Astrocyte of the cerebellum (primary cell): ENCODE measurements around the gene ACLY.
"Not testable (repeated sequence)": the region's sequence is repeated elsewhere in the genome, so short reads cannot be mapped to it uniquely, and the experiment has no call there.

ENCODE experiments used
- DNase-seq: peaks from one replicate; pipeline ENCODE4 v3.0.0-alpha.2; 2011; ENCODE audit warnings: low read depth
- H3K4me3 ChIP-seq: 2 replicates; pipeline ENCODE4 v1.5.1; 2011; ENCODE audit warnings: mild to moderate bottlenecking, low read depth, low read length, moderate library complexity
- in situ Hi-C: cut with HindIII; loops from 2 replicates; pipeline ENCODE4 v1.10.0; 2017; ENCODE audit warnings: low sequenced_read_pairs
- TF ChIP-seq, protein P1 (sequence below): IDR thresholded peaks from 2 replicates; pipeline ENCODE4 v1.5.1; 2012; ENCODE audit warnings: low read length, low read depth, moderate library complexity, mild to moderate bottlenecking; ENCODE audit errors: missing control alignments

The ACLY gene

DNA sequence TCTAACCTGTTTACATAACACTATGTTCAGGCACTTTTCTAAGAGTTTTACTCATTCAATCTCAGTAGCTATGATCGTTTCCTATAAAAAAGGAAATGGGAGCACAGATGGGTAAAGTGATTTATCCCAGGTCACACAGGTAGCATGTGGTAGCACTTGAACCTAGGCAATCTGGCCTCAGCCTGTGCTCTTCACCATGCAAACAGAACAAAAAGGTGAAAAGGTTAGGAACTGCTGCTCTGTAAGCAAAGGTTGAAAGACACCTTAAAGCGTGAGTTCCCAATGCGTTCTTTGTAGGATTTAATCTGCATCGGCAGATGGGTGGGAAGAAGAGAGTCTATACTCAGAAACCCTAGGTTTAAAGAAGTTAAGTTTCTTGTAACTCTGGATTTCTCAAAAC is 38.6 kb downstream of the ACLY start:
- in situ Hi-C loops = no loop called here
- TF ChIP-seq, protein P1, sequence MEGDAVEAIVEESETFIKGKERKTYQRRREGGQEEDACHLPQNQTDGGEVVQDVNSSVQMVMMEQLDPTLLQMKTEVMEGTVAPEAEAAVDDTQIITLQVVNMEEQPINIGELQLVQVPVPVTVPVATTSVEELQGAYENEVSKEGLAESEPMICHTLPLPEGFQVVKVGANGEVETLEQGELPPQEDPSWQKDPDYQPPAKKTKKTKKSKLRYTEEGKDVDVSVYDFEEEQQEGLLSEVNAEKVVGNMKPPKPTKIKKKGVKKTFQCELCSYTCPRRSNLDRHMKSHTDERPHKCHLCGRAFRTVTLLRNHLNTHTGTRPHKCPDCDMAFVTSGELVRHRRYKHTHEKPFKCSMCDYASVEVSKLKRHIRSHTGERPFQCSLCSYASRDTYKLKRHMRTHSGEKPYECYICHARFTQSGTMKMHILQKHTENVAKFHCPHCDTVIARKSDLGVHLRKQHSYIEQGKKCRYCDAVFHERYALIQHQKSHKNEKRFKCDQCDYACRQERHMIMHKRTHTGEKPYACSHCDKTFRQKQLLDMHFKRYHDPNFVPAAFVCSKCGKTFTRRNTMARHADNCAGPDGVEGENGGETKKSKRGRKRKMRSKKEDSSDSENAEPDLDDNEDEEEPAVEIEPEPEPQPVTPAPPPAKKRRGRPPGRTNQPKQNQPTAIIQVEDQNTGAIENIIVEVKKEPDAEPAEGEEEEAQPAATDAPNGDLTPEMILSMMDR = no peak
- no peak for DNase-seq
- H3K4me3 ChIP-seq = no peak overlapping the region

DNA sequence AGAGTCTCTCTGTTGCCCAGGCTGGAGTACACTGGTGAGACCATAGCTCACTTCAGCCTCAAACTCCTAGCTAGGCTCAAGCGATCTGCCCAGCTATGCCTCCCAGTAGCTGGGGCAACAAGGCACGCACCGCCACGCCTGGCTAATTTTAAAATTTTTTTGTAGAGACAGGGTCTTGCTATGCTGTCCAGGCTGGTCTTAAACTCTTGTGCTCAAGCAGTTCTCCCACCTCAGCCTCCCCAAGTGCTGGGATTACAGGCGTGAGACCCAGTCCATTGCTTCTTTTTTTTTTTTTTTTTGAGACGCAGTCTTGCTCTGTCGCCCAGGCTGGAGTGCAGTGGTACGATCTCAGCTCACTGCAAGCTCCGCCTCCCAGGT is 44.5 kb downstream of the ACLY start:
- in situ Hi-C loops = not testable (repeated sequence)

DNA sequence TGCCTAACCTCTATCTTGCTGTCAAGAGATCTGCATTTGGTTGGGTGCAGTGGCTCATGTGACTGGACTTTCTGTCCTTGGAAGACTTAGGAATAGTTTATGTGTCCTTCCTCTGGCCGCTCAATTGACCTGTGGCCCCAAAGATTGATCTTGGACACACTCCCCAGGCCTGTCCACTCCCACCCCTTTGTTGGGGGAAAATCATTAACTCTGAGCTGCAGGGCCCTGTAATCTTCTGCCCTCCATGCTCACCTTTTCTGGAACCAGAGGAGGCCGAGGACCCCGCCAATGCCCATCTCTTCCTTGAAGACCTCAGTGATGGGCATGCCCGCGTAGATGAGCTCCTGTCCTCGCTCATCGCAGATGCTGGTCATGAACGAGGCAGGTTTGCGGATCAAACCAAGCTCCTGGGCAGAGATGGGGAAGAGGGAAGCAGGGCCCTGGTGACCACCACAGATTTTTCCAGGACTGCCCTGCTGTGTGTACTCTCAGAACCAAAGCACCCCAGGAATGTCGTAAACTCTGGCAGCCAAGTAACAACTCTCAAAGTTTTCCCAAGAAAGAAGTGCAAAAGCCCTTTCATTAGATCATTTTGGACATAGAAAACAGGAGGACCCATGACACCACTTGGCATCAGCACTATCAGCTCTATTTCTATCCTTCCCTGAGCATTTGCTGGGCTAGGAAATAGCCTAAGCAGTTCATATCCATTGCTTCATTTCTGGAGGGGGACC is 45.0 kb downstream of the ACLY start:
- no peak overlapping the region for H3K4me3 ChIP-seq
- TF ChIP-seq, protein P1 = no peak
- in situ Hi-C loops = no loop called here
- no peak for DNase-seq

More for the DNA sequence above, 44.5 kb downstream of the ACLY start:
- DNase-seq, H3K4me3 ChIP-seq: not testable (repeated sequence)

DNA sequence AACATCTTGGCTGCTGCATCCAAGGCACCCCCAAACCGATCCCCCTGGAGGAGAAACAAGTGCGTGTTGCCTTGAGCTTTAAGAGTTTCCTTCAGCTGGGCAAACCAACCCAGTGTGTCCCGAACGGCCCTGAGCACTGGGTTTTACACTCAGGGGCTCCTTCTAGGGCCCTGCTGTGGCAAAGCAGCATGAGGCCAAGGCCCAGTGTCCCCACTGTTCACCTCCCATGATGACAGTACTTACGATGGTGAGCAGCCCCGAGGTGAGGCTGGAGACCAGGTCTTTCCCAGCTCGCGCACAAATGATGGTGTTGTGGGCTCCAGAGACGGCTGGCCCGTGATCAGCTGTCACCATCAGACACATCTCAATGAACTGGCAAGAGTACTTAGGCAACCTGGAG is 47.0 kb downstream of the ACLY start:
- TF ChIP-seq, protein P1 = no peak
- no peak for DNase-seq
- in situ Hi-C loops = no loop called here
- no peak overlapping the region for H3K4me3 ChIP-seq

DNA sequence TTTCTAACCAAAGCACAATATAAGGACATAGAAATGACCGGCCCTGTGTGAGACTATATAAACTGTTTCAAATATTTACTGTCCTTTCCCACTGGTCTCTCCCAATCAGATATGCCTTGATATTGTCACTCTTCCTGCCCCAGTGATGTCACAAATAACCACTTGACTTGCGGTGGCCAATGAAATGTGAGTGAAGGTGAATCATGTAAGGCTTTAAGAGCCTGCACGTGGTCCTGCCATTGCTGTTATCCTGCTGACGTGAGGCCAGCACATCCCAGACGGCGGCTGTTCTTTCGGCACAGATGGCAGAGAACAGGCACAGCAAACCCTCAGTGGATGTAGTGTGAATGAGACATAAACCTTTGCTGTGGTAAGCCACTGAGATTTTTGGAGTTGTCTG is 48.1 kb downstream of the ACLY start:
- TF ChIP-seq, protein P1 = no peak
- H3K4me3 ChIP-seq = no peak overlapping the region
- DNase-seq = no peak
- in situ Hi-C loops = no loop called here

DNA sequence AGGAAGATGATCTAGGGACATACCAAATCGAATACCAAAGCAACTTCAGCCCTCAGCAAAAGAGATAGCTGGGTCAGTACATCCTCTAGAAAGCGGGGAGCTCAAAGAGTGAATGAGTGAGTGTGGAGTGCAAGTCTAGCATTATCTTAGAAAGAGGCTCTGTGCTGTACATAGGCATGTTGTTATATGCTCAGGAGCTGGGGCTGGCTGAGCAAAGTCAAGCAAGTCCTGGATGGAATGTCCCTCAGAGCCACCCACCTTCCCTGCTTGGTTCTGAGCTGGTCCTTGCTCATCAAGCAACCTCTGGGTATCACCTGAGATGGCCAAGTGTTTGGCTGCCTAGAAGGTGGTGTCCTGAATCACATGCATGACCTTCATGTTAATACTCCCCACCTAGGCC is 48.7 kb downstream of the ACLY start:
- H3K4me3 ChIP-seq = no peak overlapping the region
- no peak for DNase-seq
- TF ChIP-seq, protein P1 = no peak
- in situ Hi-C loops = no loop called here

DNA sequence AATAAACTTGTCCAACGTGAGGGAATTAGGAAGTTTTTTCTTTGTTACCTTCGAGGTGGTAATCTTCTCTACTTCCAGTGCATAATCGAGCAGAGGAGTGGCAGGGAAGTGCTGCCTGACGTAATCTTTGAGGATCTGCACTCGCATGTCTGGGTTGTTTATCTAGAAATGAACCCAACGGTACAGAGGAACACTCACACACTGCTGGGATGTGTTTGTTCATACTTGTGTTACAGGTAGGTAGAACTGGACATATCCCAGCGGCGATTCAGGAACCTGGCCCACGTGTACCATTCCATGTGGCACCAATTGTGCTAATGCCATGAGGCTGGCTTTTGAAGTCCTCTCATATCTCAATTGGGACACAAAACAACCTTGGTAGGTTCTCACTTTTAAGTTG is 49.3 kb downstream of the ACLY start:
- in situ Hi-C loops = no loop called here
- H3K4me3 ChIP-seq = no peak overlapping the region
- TF ChIP-seq, protein P1 = no peak
- no peak for DNase-seq
